MCF 10A (cell line): ENCODE results near the gene GRPR. TPM values are rescaled to one million over a fixed set of nuclear protein-coding genes. Genes with fewer than 3 reads are reported as not detected.
"Not testable (repeated sequence)": the region's sequence is repeated elsewhere in the genome, so short reads cannot be mapped to it uniquely, and the experiment has no call there.

Experiments
- BruUV-seq: library from RNA; stranded (reverse); fragments of 400-500 nt; replicated peaks from 2 replicates; lab custom pipeline; 2021; lab: Mats Ljungman, UMichigan
- CTCF ChIA-PET: fragments of 300-600 bp; sonication (Branson Sonifier 250); formaldehyde crosslinking; extraction: SDS; loops from one replicate; lab custom pipeline; 2021; ENCODE audit warnings: antibody characterized with exemption, inconsistent platforms; lab: Yijun Ruan, JAX
- POLR2A ChIA-PET: fragments of 300-600, 350-650 bp; sonication (Branson Sonifier 250); formaldehyde crosslinking; extraction: SDS; loops from one replicate; lab custom pipeline; 2020; ENCODE audit warnings: antibody characterized with exemption, inconsistent platforms; lab: Yijun Ruan, JAX
- DNase-seq: peaks from one replicate; pipeline ENCODE4 v3.0.0-alpha.2; 2018; ENCODE audit not compliant: unreplicated experiment
- H3K27ac Mint-ChIP-seq: one replicate; pipeline ENCODE4 v1.8.0; 2022; ENCODE audit warnings: mild to moderate bottlenecking, low read depth, mixed read lengths; ENCODE audit not compliant: unreplicated experiment
- H3K27me3 Mint-ChIP-seq: one replicate; pipeline ENCODE4 v1.8.0; 2022; ENCODE audit warnings: mixed read lengths; ENCODE audit not compliant: insufficient read depth, unreplicated experiment
- H3K36me3 Mint-ChIP-seq: one replicate; pipeline ENCODE4 v1.8.0; 2022; ENCODE audit warnings: mild to moderate bottlenecking, moderate library complexity, mixed read lengths; ENCODE audit not compliant: insufficient read depth, unreplicated experiment
- H3K4me1 Mint-ChIP-seq: one replicate; pipeline ENCODE4 v1.8.0; 2022; ENCODE audit warnings: mixed read lengths; ENCODE audit not compliant: insufficient read depth, unreplicated experiment
- H3K4me3 Mint-ChIP-seq: one replicate; pipeline ENCODE4 v1.8.0; 2022; ENCODE audit warnings: mild to moderate bottlenecking, moderate library complexity, mixed read lengths; ENCODE audit not compliant: unreplicated experiment
- H3K9me3 Mint-ChIP-seq: one replicate; pipeline ENCODE4 v1.8.0; 2022; ENCODE audit warnings: mixed read lengths; ENCODE audit not compliant: unreplicated experiment
- CTCF ChIP-seq: fragments of 200-600 bp; IDR thresholded peaks from one replicate; pipeline ENCODE4 v1.8.0; 2022; ENCODE audit warnings: antibody characterized with exemption, mild to moderate bottlenecking; ENCODE audit not compliant: unreplicated experiment
- intact Hi-C: fragments of 100-400 bp; cut with micrococcal nuclease; formaldehyde crosslinking; loops from 2 replicates; pipeline ENCODE4 v1.14.1; 2022
- total RNA-seq: library from RNA; stranded (reverse); gene quantifications from 2 replicates; pipeline ENCODE4 v1.2.3, GENCODE V29; 2022

Gene GRPR
- total RNA-seq, 1 experiment from 2014 or later = not detected

- Mint-ChIP-seq H3K27me3 (peaks cover 55% of the 10 kb centered on the region), H3K4me1 (no peaks in the 10 kb centered on the region), H3K4me3 (no peak overlapping the region), H3K36me3 (no peaks in the 10 kb centered on the region), H3K27ac (no peak overlapping the region), H3K9me3 (no peaks in the 10 kb centered on the region)
- POLR2A ChIA-PET = no interaction called here
- intact Hi-C loops = no loop called here
- no peak for TF ChIP-seq CTCF
- no peak for DNase-seq
- no TSS peak for BruUV-seq
- CTCF ChIA-PET = interaction anchor here (0.6 to 1.6 kb wide), 2 partner anchors 13 to 1013 kb away, joined by 3 read pairs; no protein-coding TSS in a partner anchor
Observed at GRCh38 chrX:16155581-16156096, 32.3 kb downstream of the GRPR start.

- Mint-ChIP-seq H3K4me1 (no peaks in the 10 kb centered on the region), H3K9me3 (no peaks in the 10 kb centered on the region), H3K4me3 (no peak overlapping the region), H3K27me3 (peaks cover 44% of the 10 kb centered on the region), H3K36me3 (no peaks in the 10 kb centered on the region), H3K27ac (no peak overlapping the region)
- BruUV-seq = no TSS peak
- POLR2A ChIA-PET = interaction anchor here (1.1 kb wide), 1 partner anchor 49 kb away, joined by 3 read pairs; no protein-coding TSS in a partner anchor
- DNase-seq = no peak
- CTCF ChIA-PET = interaction anchor here (1.6 kb wide), 1 partner anchor 15 kb away, joined by 3 read pairs; no protein-coding TSS in a partner anchor
- intact Hi-C loops = no loop called here
- TF ChIP-seq CTCF = no peak
Observed at GRCh38 chrX:16156692-16157331, 33.4 kb downstream of the GRPR start.

GRCh38 chrX:16160729-16161128 lies 37.4 kb downstream of the GRPR start:
- H3K4me1 Mint-ChIP-seq = no peaks in the 10 kb centered on the region
- H3K27ac Mint-ChIP-seq = no peak overlapping the region
- no peak for TF ChIP-seq CTCF
- no peaks in the 10 kb centered on the region for H3K9me3 Mint-ChIP-seq
- H3K36me3 Mint-ChIP-seq = no peaks in the 10 kb centered on the region
- intact Hi-C loops = no loop called here
- no peak overlapping the region for H3K4me3 Mint-ChIP-seq
- ChIA-PET CTCF (interaction anchor here (0.6 to 1.4 kb wide), 4 partner anchors 14 to 939 kb away, joined by 3 to 4 read pairs (median 4); partner anchors contain the start of gene GRPR), POLR2A (interaction anchor here (0.8 to 1.3 kb wide), 2 partner anchors 31 to 139 kb away, joined by 3 read pairs; no protein-coding TSS in a partner anchor)
- peaks cover 50% of the 10 kb centered on the region for H3K27me3 Mint-ChIP-seq
- peak; percentile 55 for DNase-seq
- no TSS peak for BruUV-seq

- intact Hi-C loops, H3K4me3 Mint-ChIP-seq, BruUV-seq, POLR2A ChIA-PET, H3K36me3 Mint-ChIP-seq, H3K27ac Mint-ChIP-seq, DNase-seq, H3K4me1 Mint-ChIP-seq, H3K9me3 Mint-ChIP-seq: not testable (repeated sequence)
- H3K27me3 Mint-ChIP-seq = peaks cover 46% of the 10 kb centered on the region
- CTCF ChIA-PET = interaction anchor here (0.6 to 1.4 kb wide), 4 partner anchors 13 to 938 kb away, joined by 3 to 4 read pairs (median 4); partner anchors contain the start of gene GRPR
Observed at GRCh38 chrX:16161173-16161572, 37.8 kb downstream of the GRPR start.
